SK-N-SH (cell line): ENCODE results near the gene KCNJ11. TPM values are rescaled to one million over a fixed set of nuclear protein-coding genes. Genes with fewer than 3 reads are reported as not detected.

ENCODE experiments used
- CTCF ChIA-PET: fragments of 300-600, 350-600 bp; formaldehyde crosslinking; extraction: SDS; loops from one replicate; lab custom pipeline; 2021; lab: Yijun Ruan, JAX
- POLR2A ChIA-PET: fragments of 350-600 bp; sonication (Branson Sonifier 250); formaldehyde crosslinking; extraction: SDS; loops from one replicate; lab custom pipeline; 2020; ENCODE audit warnings: antibody characterized with exemption, inconsistent platforms; lab: Yijun Ruan, JAX
- DNase-seq: peaks from one replicate; pipeline ENCODE4 v3.0.0; 2012
- H2AFZ ChIP-seq: fragments of 200-600 bp; sonication (generic); 2 replicates; pipeline ENCODE4 v1.8.1; 2016; ENCODE audit warnings: antibody characterized with exemption, mild to moderate bottlenecking, low read depth
- H3F3A ChIP-seq: fragments of 200-600 bp; sonication (generic); replicated peaks from 2 replicates; pipeline ENCODE3; 2016; ENCODE audit warnings: antibody characterized with exemption, mild to moderate bottlenecking; ENCODE audit not compliant: insufficient read depth
- H3K27ac ChIP-seq, 2 experiments: fragments of 200-500 bp in 1 of 2; fragments of 200-600 bp in 1 of 2; sonication (Bioruptor generic) in 1 of 2; sonication (generic), shearing (Covaris generic) in 1 of 2; 2 replicates each; pipeline versions ENCODE4 v1.5.1 to v1.6.1; 2014 to 2016; ENCODE audit warnings: low read depth in 2 of 2, inconsistent platforms in 1 of 2, low read length in 1 of 2, mild to moderate bottlenecking in 1 of 2, mixed read lengths in 1 of 2
- H3K27me3 ChIP-seq: fragments of 200-600 bp; sonication (generic), shearing (Covaris generic); 2 replicates; pipeline ENCODE4 v1.6.1; 2016; ENCODE audit warnings: mixed run types; ENCODE audit not compliant: insufficient read depth
- H3K36me3 ChIP-seq, 2 experiments: fragments of 200-500 bp in 1 of 2; fragments of 200-600 bp in 1 of 2; sonication (Bioruptor generic) in 1 of 2; sonication (generic) in 1 of 2; replicated peaks in 1 of 2; 2 replicates each; pipeline versions ENCODE3 to v1.5.1; 2014 to 2016; ENCODE audit warnings: low read length in 1 of 2, mild to moderate bottlenecking in 1 of 2; ENCODE audit not compliant: insufficient read depth in 2 of 2, control insufficient read depth in 1 of 2
- H3K4me1 ChIP-seq, 2 experiments: fragments of 200-500 bp in 1 of 2; fragments of 200-600 bp in 1 of 2; sonication (Bioruptor generic) in 1 of 2; sonication (generic), shearing (Covaris generic) in 1 of 2; 2 replicates each; pipeline versions ENCODE4 v1.5.1 to v1.6.1; 2014 to 2016; ENCODE audit warnings: low read depth in 1 of 2, low read length in 1 of 2, mixed run types in 1 of 2; ENCODE audit not compliant: insufficient read depth in 2 of 2, control insufficient read depth in 1 of 2
- H3K4me2 ChIP-seq: fragments of 200-600 bp; sonication (generic), shearing (Covaris generic); 2 replicates; pipeline ENCODE4 v1.6.1; 2017; ENCODE audit warnings: mixed run types
- H3K4me3 ChIP-seq, 2 experiments: fragments of 200-500 bp in 1 of 2; fragments of 200-600 bp in 1 of 2; sonication (Bioruptor generic) in 1 of 2; sonication (generic), shearing (Covaris generic) in 1 of 2; 2 replicates each; pipeline versions ENCODE4 v1.5.1 to v1.8.1; 2014 to 2016; ENCODE audit warnings: low read depth in 2 of 2, inconsistent platforms in 1 of 2, low read length in 1 of 2, mild to moderate bottlenecking in 1 of 2, mixed read lengths in 1 of 2, moderate library complexity in 1 of 2
- H3K79me2 ChIP-seq: fragments of 200-600 bp; sonication (generic); 2 replicates; pipeline ENCODE4 v1.8.1; 2017; ENCODE audit warnings: mild to moderate bottlenecking; ENCODE audit not compliant: insufficient read depth
- H3K9ac ChIP-seq: fragments of 200-600 bp; sonication (generic); 2 replicates; pipeline ENCODE4 v1.6.1; 2017; ENCODE audit warnings: mixed run types
- H3K9me2 ChIP-seq: fragments of 200-600 bp; sonication (generic); 2 replicates; pipeline ENCODE4 v1.6.1; 2017; ENCODE audit warnings: mixed run types
- H3K9me3 ChIP-seq: fragments of 200-600 bp; sonication (generic); 2 replicates; pipeline ENCODE4 v1.6.1; 2017; ENCODE audit warnings: mixed run types, mild to moderate bottlenecking, moderate library complexity
- H4K20me1 ChIP-seq: fragments of 200-600 bp; sonication (generic); 2 replicates; pipeline ENCODE4 v1.6.1; 2017; ENCODE audit warnings: mild to moderate bottlenecking, mixed run types; ENCODE audit not compliant: insufficient read depth
- CTCF ChIP-seq: fragments of 200-600 bp; sonication (generic); IDR thresholded peaks from 2 replicates; pipeline ENCODE4 v1.6.1; 2017; ENCODE audit warnings: antibody characterized with exemption, mild to moderate bottlenecking, moderate library complexity
- EZH2phosphoT487 ChIP-seq: fragments of 200-600 bp; sonication (generic); IDR thresholded peaks from 2 replicates; pipeline ENCODE4 v1.6.1; 2017; ENCODE audit warnings: low read depth, mixed run types, mild to moderate bottlenecking, antibody characterized with exemption, moderate library complexity, borderline replicate concordance
- FOSL2 ChIP-seq: IDR thresholded peaks from 2 replicates; pipeline ENCODE4 v1.4.0; 2012; ENCODE audit warnings: low read depth, mild to moderate bottlenecking, moderate library complexity, borderline replicate concordance
- FOXJ3 ChIP-seq: sonication (generic); formaldehyde crosslinking; IDR thresholded peaks from 2 replicates; pipeline ENCODE4 v1.5.1; 2020; ENCODE audit warnings: mild to moderate bottlenecking, missing genetic modification reagents
- GABPA ChIP-seq: IDR thresholded peaks from 2 replicates; pipeline ENCODE4 v1.4.0; 2012; ENCODE audit warnings: low read depth, mild to moderate bottlenecking
- IRF3 ChIP-seq: fragments of 150-350 bp; IDR thresholded peaks from 2 replicates; pipeline ENCODE4 v1.6.1; 2016; ENCODE audit warnings: mild to moderate bottlenecking, low read depth, low read length
- MAX ChIP-seq: IDR thresholded peaks from 2 replicates; pipeline ENCODE4 v1.4.0; 2012; ENCODE audit warnings: low read depth
- NFIC ChIP-seq: IDR thresholded peaks from 2 replicates; pipeline ENCODE4 v1.4.0; 2012; ENCODE audit warnings: borderline replicate concordance
- PBX3 ChIP-seq: IDR thresholded peaks from 2 replicates; pipeline ENCODE4; 2012
- POLR2AphosphoS5 ChIP-seq: IDR thresholded peaks from 2 replicates; pipeline ENCODE4 v1.6.1; 2012; ENCODE audit warnings: low read depth, low read length
- RCOR1 ChIP-seq: fragments of 150-350 bp; IDR thresholded peaks from 2 replicates; pipeline ENCODE4 v1.6.1; 2017; ENCODE audit warnings: antibody characterized with exemption, low read length
- RXRA ChIP-seq: IDR thresholded peaks from 2 replicates; pipeline ENCODE4 v1.4.0; 2012; ENCODE audit warnings: low read depth, mild to moderate bottlenecking, borderline replicate concordance
- SIN3A ChIP-seq: IDR thresholded peaks from 2 replicates; pipeline ENCODE4 v1.6.1; 2012; ENCODE audit warnings: low read depth, mild to moderate bottlenecking, low read length, moderate library complexity, borderline replicate concordance
- TCF12 ChIP-seq: IDR thresholded peaks from 2 replicates; pipeline ENCODE4 v1.4.0; 2012
- USF2 ChIP-seq: fragments of 150-350 bp; IDR thresholded peaks from 2 replicates; pipeline ENCODE4 v1.6.1; 2017; ENCODE audit warnings: antibody characterized with exemption, low read length, low read depth, borderline replicate concordance
- polyA plus RNA-seq, 3 experiments: library from polyadenylated mRNA; depleted of rRNA; stranded (reverse); fragments of >200 nt; gene quantifications; 2 replicates each; pipeline ENCODE4 v1.2.3, GENCODE V29; 2012

KCNJ11 gene
- polyA plus RNA-seq, 1 of the 3 experiments (the other 2 are of a cell fraction): 0.23 TPM

DNA sequence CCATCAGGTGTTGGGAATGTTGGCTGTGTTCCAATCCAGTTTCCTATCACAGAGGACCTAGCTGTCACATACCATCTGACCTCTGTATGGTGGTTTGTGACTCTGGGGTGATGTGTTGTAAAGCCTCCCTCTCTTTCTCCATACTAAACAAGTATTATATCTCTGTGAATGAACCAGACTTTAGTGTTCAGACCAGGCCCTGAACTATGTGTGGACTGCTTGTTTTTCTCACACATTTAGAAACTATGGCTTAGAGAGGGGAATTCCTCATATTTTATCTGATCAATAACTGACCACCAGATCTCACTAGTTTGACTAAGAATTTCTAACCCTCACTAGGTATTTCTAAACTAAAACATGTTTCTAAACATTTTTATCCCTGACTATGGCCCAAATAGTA, 19.4 kb downstream of the KCNJ11 start:
- CTCF ChIA-PET: interaction anchor here (2.0 kb wide), 1 partner anchor 14 kb away, joined by 7 read pairs; no protein-coding TSS in a partner anchor
- H3K27me3 ChIP-seq: no peaks in the 10 kb centered on the region
- H3K79me2 ChIP-seq: no peaks in the 10 kb centered on the region
- H3K4me2 ChIP-seq: no peak overlapping the region
- no peaks in the 10 kb centered on the region for H3K4me1 ChIP-seq
- POLR2A ChIA-PET: no interaction called here
- no peaks in the 10 kb centered on the region for H4K20me1 ChIP-seq
- DNase-seq: no peak
- TF ChIP-seq CTCF (no peak), USF2 (no peak), GABPA (no peak), POLR2AphosphoS5 (no peak), RXRA (no peak), RCOR1 (no peak), IRF3 (no peak), PBX3 (no peak), MAX (no peak), NFIC (no peak), TCF12 (no peak), EZH2phosphoT487 (no peak), SIN3A (no peak), FOSL2 (no peak), FOXJ3 (no peak)
- H2AFZ ChIP-seq: no peak overlapping the region
- H3K9ac ChIP-seq: no peak overlapping the region
- no peaks in the 10 kb centered on the region for H3F3A ChIP-seq
- no peaks in the 10 kb centered on the region for H3K9me2 ChIP-seq
- H3K9me3 ChIP-seq: peaks cover 11% of the 10 kb centered on the region
- no peak overlapping the region for H3K27ac ChIP-seq
- no peak overlapping the region; a peak in 1 of 4 replicates for H3K4me3 ChIP-seq
- H3K36me3 ChIP-seq: peaks cover 20 to 30% of the 10 kb centered on the region in 2 experiments
